ENCODE data around the gene ELAVL3. TPM values are rescaled to one million over a fixed set of nuclear protein-coding genes. Genes with fewer than 3 reads are reported as not detected.

ELAVL3 gene
- total RNA-seq, 6 experiments from 2014 or later = not detected

GRCh38 chr19:11448923-11449554, 31.8 kb downstream of the ELAVL3 start:
- TF ChIP-seq POLR2A (IDR thresholded peaks at IDR 0.05) = no peak
- no peak for TF ChIP-seq CTCF (IDR thresholded peaks at IDR 0.05)
- Histone ChIP-seq H3K4me1 (no peaks in the 10 kb centered on the region), H3K4me3 (no peak overlapping the region), H3K27ac (no peak overlapping the region), H3K9me3 (no peaks in the 10 kb centered on the region), H3K27me3 (no peaks in the 10 kb centered on the region), H3K36me3 (peaks cover 0 to 30% (median 9%) of the 10 kb centered on the region in 4 donors)
- DNase-seq = no peak
- ATAC-seq = no peak
- intact Hi-C loops (cut with DNase I) = loop anchor here in 1 of 2 donors (10.0 kb wide), 2 partner anchors 64 to 154 kb away; partner anchors contain the start of genes EPOR and TSPAN16
- WGBS (ENCODE audit: insufficient coverage, low coverage, low lambda C conversion rate, missing lambda C conversion rate) = no CpG with 5 or more reads among the region's 31 CpGs

GRCh38 chr19:11448410-11448809, 32.4 kb downstream of the ELAVL3 start:
- Histone ChIP-seq H3K27ac (no peak overlapping the region), H3K36me3 (peaks cover 0 to 37% (median 12%) of the 10 kb centered on the region in 4 donors), H3K4me1 (no peaks in the 10 kb centered on the region), H3K9me3 (no peaks in the 10 kb centered on the region), H3K4me3 (no peak overlapping the region), H3K27me3 (no peaks in the 10 kb centered on the region)
- DNase-seq (no peak), ATAC-seq (no peak)
- intact Hi-C loops (cut with DNase I) = loop anchor here in 1 of 2 donors (10.0 kb wide), 2 partner anchors 64 to 154 kb away; partner anchors contain the start of genes EPOR and TSPAN16
- WGBS (ENCODE audit: insufficient coverage, low coverage, low lambda C conversion rate, missing lambda C conversion rate) = 64% methylated on average over 6 of the region's 13 CpGs
- TF ChIP-seq POLR2A (IDR thresholded peaks at IDR 0.05) = no peak
- TF ChIP-seq CTCF (IDR thresholded peaks at IDR 0.05) = no peak

- no peak for TF ChIP-seq CTCF (IDR thresholded peaks at IDR 0.05)
- intact Hi-C loops (cut with DNase I) = loop anchor here in 1 of 2 donors (10.0 kb wide), 2 partner anchors 63 to 153 kb away; partner anchors contain the start of genes EPOR and TSPAN16
- DNase-seq (no peak), ATAC-seq (no peak)
- WGBS (ENCODE audit: insufficient coverage, low coverage, low lambda C conversion rate, missing lambda C conversion rate) = 76% methylated on average over 5 of the region's 35 CpGs
- Histone ChIP-seq H3K4me3 (no peak overlapping the region), H3K27ac (no peak overlapping the region), H3K4me1 (no peaks in the 10 kb centered on the region), H3K9me3 (no peaks in the 10 kb centered on the region), H3K27me3 (no peaks in the 10 kb centered on the region), H3K36me3 (peaks cover 0 to 45% (median 17%) of the 10 kb centered on the region in 4 donors)
Observed at GRCh38 chr19:11447347-11448262, 33.2 kb downstream of the ELAVL3 start.

- Histone ChIP-seq H3K9me3 (no peaks in the 10 kb centered on the region), H3K36me3 (peaks cover 0 to 53% (median 22%) of the 10 kb centered on the region in 4 donors), H3K4me3 (no peak overlapping the region), H3K4me1 (no peaks in the 10 kb centered on the region), H3K27me3 (no peaks in the 10 kb centered on the region), H3K27ac (no peak overlapping the region)
- WGBS (ENCODE audit: insufficient coverage, low coverage, low lambda C conversion rate, missing lambda C conversion rate) = 56% methylated on average over 5 of the region's 23 CpGs
- TF ChIP-seq POLR2A (IDR thresholded peaks at IDR 0.05) = no peak
- peak; percentile 61 to 81 (median 70) for TF ChIP-seq CTCF (IDR thresholded peaks at IDR 0.05)
- intact Hi-C loops (cut with DNase I) = loop anchor here in 1 of 2 donors (10.0 kb wide), 2 partner anchors 62 to 152 kb away; partner anchors contain the start of genes EPOR and TSPAN16
- ATAC-seq = peak; percentile 54 to 81 (median 74)
- DNase-seq = peak in 2 of 3 donors; percentile 66 to 69
Observed at GRCh38 chr19:11446652-11447301, 34.1 kb downstream of the ELAVL3 start.
